T47D (cell line): ENCODE results near the gene CNTROB.

Source experiments
- DNase-seq, 2 experiments: peaks; one replicate each; pipeline versions ENCODE4 v3.0.0 to v3.0.0-alpha.2; 2011 to 2012; ENCODE audit warnings: low read depth in 1 of 2, low spot score in 1 of 2
- JUND ChIP-seq: IDR thresholded peaks from 2 replicates; pipeline ENCODE4 v1.6.1; 2012; ENCODE audit warnings: low read depth
- in situ Hi-C: cut with HindIII; loops from 2 replicates; pipeline ENCODE4 v1.10.0; 2016; ENCODE audit warnings: low sequenced_read_pairs, low pct_unique_long_range_greater_than_20kb

The CNTROB gene

GRCh38 chr17:7959503-7960253, 27.7 kb downstream of the CNTROB start:
- no peak for TF ChIP-seq JUND
- DNase-seq: no peak
- in situ Hi-C loops: no loop called here

GRCh38 chr17:7961421-7961820, 29.4 kb downstream of the CNTROB start:
- TF ChIP-seq JUND: no peak
- in situ Hi-C loops: no loop called here
- no peak for DNase-seq

- in situ Hi-C loops: no loop called here
- no peak for TF ChIP-seq JUND
- DNase-seq: no peak
Measured at GRCh38 chr17:7967751-7968150, 35.7 kb downstream of the CNTROB start.

- in situ Hi-C loops: no loop called here
- no peak for DNase-seq
- no peak for TF ChIP-seq JUND
Measured at GRCh38 chr17:7969433-7969832, 37.4 kb downstream of the CNTROB start.

GRCh38 chr17:7971651-7972050, 39.6 kb downstream of the CNTROB start:
- in situ Hi-C loops: no loop called here
- TF ChIP-seq JUND: no peak
- DNase-seq: no peak

DNA sequence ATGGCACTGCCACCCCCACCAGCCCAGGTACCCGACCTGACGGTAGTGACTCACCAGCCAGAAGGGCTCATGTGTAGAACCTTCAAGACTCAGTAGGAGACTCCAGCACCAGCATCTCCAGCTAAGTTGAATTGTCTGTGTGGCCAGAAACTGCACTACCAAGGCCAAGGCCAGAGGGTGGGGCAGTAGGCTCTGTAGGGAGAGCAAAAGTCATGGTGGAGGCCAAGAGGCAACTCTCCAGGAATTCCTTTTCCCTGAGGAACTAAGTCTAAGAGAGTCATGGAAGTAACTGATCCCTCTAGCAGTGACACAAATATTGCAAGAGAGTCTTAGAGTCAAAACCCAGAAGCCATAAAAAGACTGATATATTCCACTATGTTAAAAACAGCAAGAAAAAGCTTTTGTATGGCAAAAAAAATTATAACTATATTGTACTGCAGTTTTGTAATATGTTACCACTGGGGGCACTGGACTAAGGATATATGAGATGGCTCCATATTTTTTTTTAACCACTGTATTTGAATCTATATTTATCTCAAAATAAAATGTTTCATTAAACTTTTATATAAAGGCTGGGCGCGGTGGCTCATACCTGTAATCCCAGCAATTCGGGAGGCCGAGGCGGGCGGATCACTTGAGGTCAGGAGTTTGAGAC, 40.3 kb downstream of the CNTROB start:
- TF ChIP-seq JUND: no peak
- in situ Hi-C loops: no loop called here
- DNase-seq: no peak

- DNase-seq: no peak
- in situ Hi-C loops: no loop called here
- TF ChIP-seq JUND: no peak
Measured at GRCh38 chr17:7974638-7975131, 42.7 kb downstream of the CNTROB start.

DNA sequence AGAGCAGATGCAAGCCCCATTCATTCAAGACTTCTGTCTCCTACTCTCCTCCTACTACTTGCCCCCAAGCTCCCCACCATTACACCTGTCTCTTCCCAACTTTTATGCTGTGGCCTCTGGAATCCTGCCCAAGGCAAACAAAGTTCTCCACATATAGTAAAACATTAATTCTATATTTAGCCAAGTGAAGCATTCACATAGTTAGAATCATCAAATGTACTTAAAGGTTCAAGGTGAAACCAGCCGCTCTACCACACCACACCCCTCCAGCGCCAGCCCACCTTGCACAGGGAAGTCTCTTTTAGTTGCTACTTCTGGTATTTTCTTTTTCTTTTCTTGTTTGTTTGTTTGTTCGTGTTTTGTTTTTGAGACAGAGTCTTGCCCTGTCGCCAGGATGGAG, 45.0 kb downstream of the CNTROB start:
- no peak for TF ChIP-seq JUND
- in situ Hi-C loops: no loop called here
- DNase-seq: no peak

GRCh38 chr17:7977805-7978204, 45.8 kb downstream of the CNTROB start:
- in situ Hi-C loops: no loop called here
- no peak for TF ChIP-seq JUND
- DNase-seq: no peak

- no peak for TF ChIP-seq JUND
- in situ Hi-C loops: no loop called here
- no peak for DNase-seq
Measured at GRCh38 chr17:7982173-7982572, 50.2 kb downstream of the CNTROB start.

- peak in 1 of 2 experiments; percentile 65 for DNase-seq
- no peak for TF ChIP-seq JUND
- in situ Hi-C loops: no loop called here
Measured at GRCh38 chr17:7982666-7983065, 50.7 kb downstream of the CNTROB start.

- no peak for DNase-seq
- in situ Hi-C loops: no loop called here
- no peak for TF ChIP-seq JUND
Measured at GRCh38 chr17:7984904-7985303, 52.9 kb downstream of the CNTROB start.

DNA sequence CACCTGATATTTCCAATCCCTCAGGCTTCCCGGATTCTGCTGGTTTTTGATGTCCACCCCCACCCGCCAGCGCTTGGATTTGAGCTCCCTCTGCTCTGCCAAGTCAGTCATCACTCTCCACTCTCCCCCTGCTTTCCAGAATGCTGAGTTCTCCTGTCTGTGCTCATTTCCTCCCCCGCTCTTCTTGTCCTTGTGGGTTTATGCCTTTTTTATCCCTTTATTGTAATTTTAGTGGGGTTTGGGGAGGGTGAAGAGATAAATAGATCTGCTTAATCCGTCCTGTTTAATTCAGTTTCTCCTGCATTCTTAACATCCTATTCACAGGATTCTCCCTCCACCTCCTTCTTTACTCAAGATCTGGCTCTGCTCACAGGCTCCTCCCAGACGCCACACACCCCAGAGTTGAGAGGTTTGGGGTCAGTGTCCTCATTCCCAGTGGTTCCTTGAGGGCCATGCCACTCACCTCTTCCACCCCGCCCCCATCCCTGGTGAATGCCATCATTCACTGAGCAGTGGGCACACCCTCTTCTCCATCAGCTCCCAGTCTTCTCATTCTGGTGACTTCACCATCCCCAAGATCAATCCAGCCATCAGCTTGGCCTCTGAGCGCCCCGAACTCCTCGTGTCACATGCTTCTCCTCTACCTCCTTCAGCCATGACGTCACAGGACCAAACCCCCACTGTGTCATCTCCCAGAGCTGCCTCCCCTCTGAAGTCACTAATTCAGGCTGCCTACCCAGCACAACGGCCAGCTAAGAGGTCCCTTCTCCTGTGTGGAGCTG, 55.3 kb downstream of the CNTROB start:
- no peak for DNase-seq
- no peak for TF ChIP-seq JUND
- in situ Hi-C loops: no loop called here
